C4-2B (cell line): Measurements from ENCODE around the gene C11orf98.
A peak's percentile ranks its signal among the peaks of the same experiment; 100 is the strongest.

Experiments used
- CTCF ChIP-seq: fragments of 450-650 bp; conservative IDR thresholded peaks from 2 replicates; pipeline ENCODE4 v1.5.1; 2017; ENCODE audit warnings: mild to moderate bottlenecking
- ZFX ChIP-seq: fragments of 450-650 bp; IDR thresholded peaks from 2 replicates; pipeline ENCODE4 v1.6.1; 2017

- TF ChIP-seq CTCF (no peak), ZFX (peak; percentile 63)
These were observed at the start of gene C11orf98, which contains the start of gene CSKMT for GRCh38 chr11:62665075-62665598.
